H9 (cell line): ENCODE results near the gene USP34. TPM values are rescaled to one million over a fixed set of nuclear protein-coding genes. Genes with fewer than 3 reads are reported as not detected.

ENCODE experiments used
- DNase-seq: peaks from one replicate; pipeline ENCODE4 v3.0.0-alpha.2; 2017
- H2AFZ ChIP-seq: one replicate; pipeline ENCODE4 v1.6.1; 2013; ENCODE audit warnings: mild to moderate bottlenecking, low read length, control low read depth, moderate library complexity
- H2AK5ac ChIP-seq: 2 replicates; pipeline ENCODE4 v1.6.1; 2013; ENCODE audit warnings: low read length, control low read depth, mixed read lengths; ENCODE audit not compliant: insufficient read length
- H2BK120ac ChIP-seq: one replicate; pipeline ENCODE4 v1.6.1; 2013; ENCODE audit warnings: low read depth, mild to moderate bottlenecking, low read length, control low read depth, inconsistent platforms; ENCODE audit not compliant: poor library complexity, severe bottlenecking
- H2BK12ac ChIP-seq: 2 replicates; pipeline ENCODE4 v1.6.1; 2013; ENCODE audit warnings: low read length, control low read depth, mixed read lengths, low read depth; ENCODE audit not compliant: insufficient read length
- H2BK15ac ChIP-seq: 2 replicates; pipeline ENCODE4 v1.6.1; 2013; ENCODE audit warnings: low read depth, low read length, control low read depth
- H2BK20ac ChIP-seq: one replicate; pipeline ENCODE4 v1.6.1; 2013; ENCODE audit warnings: low read depth, mild to moderate bottlenecking, low read length, control low read depth, inconsistent platforms; ENCODE audit not compliant: poor library complexity, severe bottlenecking
- H2BK5ac ChIP-seq: 2 replicates; pipeline ENCODE4 v1.6.1; 2013; ENCODE audit warnings: low read length, control low read depth, mixed read lengths; ENCODE audit not compliant: insufficient read length
- H3K14ac ChIP-seq: 2 replicates; pipeline ENCODE4 v1.6.1; 2013; ENCODE audit warnings: low read length, control low read depth; ENCODE audit not compliant: insufficient read depth
- H3K18ac ChIP-seq: 2 replicates; pipeline ENCODE4 v1.6.1; 2013; ENCODE audit warnings: low read depth, mild to moderate bottlenecking, mixed read lengths, low read length, control low read depth; ENCODE audit not compliant: insufficient read length
- H3K23ac ChIP-seq: 2 replicates; pipeline ENCODE4 v1.6.1; 2013; ENCODE audit warnings: low read length, control low read depth, mixed read lengths, low read depth; ENCODE audit not compliant: insufficient read length
- H3K23me2 ChIP-seq: 2 replicates; pipeline ENCODE4 v1.6.1; 2013; ENCODE audit warnings: low read depth, mild to moderate bottlenecking, mixed read lengths, low read length, control low read depth; ENCODE audit not compliant: insufficient read length, poor library complexity, severe bottlenecking
- H3K27ac ChIP-seq: 2 replicates; pipeline ENCODE4 v1.5.1; 2013; ENCODE audit warnings: low read length, control low read depth, mixed read lengths, low read depth; ENCODE audit not compliant: insufficient read length
- H3K27me3 ChIP-seq: 2 replicates; pipeline ENCODE4 v1.6.1; 2013; ENCODE audit warnings: low read length, control low read depth, inconsistent platforms; ENCODE audit not compliant: insufficient read depth
- H3K4ac ChIP-seq: 2 replicates; pipeline ENCODE4 v1.6.1; 2013; ENCODE audit warnings: low read depth, mild to moderate bottlenecking, control low read depth, inconsistent platforms, low read length, moderate library complexity
- H3K4me1 ChIP-seq: 2 replicates; pipeline ENCODE4 v1.6.1; 2013; ENCODE audit warnings: low read length, control low read depth, inconsistent platforms; ENCODE audit not compliant: insufficient read depth
- H3K4me2 ChIP-seq: 2 replicates; pipeline ENCODE4 v1.6.1; 2013; ENCODE audit warnings: low read length, control low read depth, mixed read lengths; ENCODE audit not compliant: insufficient read length, insufficient read depth
- H3K56ac ChIP-seq: 2 replicates; pipeline ENCODE4 v1.6.1; 2013; ENCODE audit warnings: low read depth, mild to moderate bottlenecking, mixed read lengths, low read length, control low read depth; ENCODE audit not compliant: insufficient read length
- H3K79me1 ChIP-seq: 2 replicates; pipeline ENCODE4 v1.6.1; 2013; ENCODE audit warnings: low read depth, mild to moderate bottlenecking, moderate library complexity, low read length, control low read depth, inconsistent platforms; ENCODE audit not compliant: insufficient read depth, poor library complexity, severe bottlenecking
- H3K79me2 ChIP-seq: 2 replicates; pipeline ENCODE4 v1.6.1; 2013; ENCODE audit warnings: low read length, control low read depth, inconsistent platforms; ENCODE audit not compliant: insufficient read depth
- H3K9ac ChIP-seq: 2 replicates; pipeline ENCODE4 v1.6.1; 2013; ENCODE audit warnings: low read length, control low read depth, mixed read lengths; ENCODE audit not compliant: insufficient read length; ENCODE audit errors: extremely low read depth
- H3K9me3 ChIP-seq: one replicate; pipeline ENCODE4 v1.6.1; 2013; ENCODE audit warnings: low read depth, low read length, inconsistent platforms; ENCODE audit not compliant: control insufficient read depth
- H3T11ph ChIP-seq: one replicate; pipeline ENCODE4 v1.6.1; 2013; ENCODE audit warnings: mild to moderate bottlenecking, low read length, control low read depth, inconsistent platforms
- H4K20me1 ChIP-seq: one replicate; pipeline ENCODE4 v1.6.1; 2013; ENCODE audit not compliant: control insufficient read depth, insufficient read length, insufficient read depth
- H4K5ac ChIP-seq: 2 replicates; pipeline ENCODE4 v1.6.1; 2013; ENCODE audit warnings: low read depth, mild to moderate bottlenecking, mixed read lengths, low read length, control low read depth; ENCODE audit not compliant: insufficient read length
- H4K8ac ChIP-seq: replicated peaks from 2 replicates; pipeline ENCODE4 v1.6.1; 2013; ENCODE audit warnings: low read length, control low read depth, mixed read lengths, low read depth; ENCODE audit not compliant: insufficient read length
- H4K91ac ChIP-seq: 2 replicates; pipeline ENCODE4 v1.6.1; 2013; ENCODE audit warnings: low read depth, mild to moderate bottlenecking, moderate library complexity, mixed read lengths, low read length, control low read depth; ENCODE audit not compliant: insufficient read length
- H3K27ac Mint-ChIP-seq, 3 experiments: 2 replicates in 2 of 3; 3 replicates in 1 of 3; pipeline ENCODE4 v1.8.0; 2020 to 2021; ENCODE audit warnings: mixed read lengths in 3 of 3, mild to moderate bottlenecking in 1 of 3, moderate library complexity in 1 of 3
- H3K27me3 Mint-ChIP-seq: 2 replicates; pipeline ENCODE4 v1.8.0; 2021; ENCODE audit warnings: low read depth, mild to moderate bottlenecking, moderate library complexity, mixed read lengths
- H3K36me3 Mint-ChIP-seq, 3 experiments: 2 replicates in 2 of 3; 3 replicates in 1 of 3; pipeline ENCODE4 v1.8.0; 2020 to 2021; ENCODE audit warnings: low read depth in 3 of 3, mixed read lengths in 3 of 3; ENCODE audit not compliant: insufficient read depth in 1 of 3
- H3K4me1 Mint-ChIP-seq, 2 experiments: 2 replicates each; pipeline ENCODE4 v1.8.0; 2020; ENCODE audit warnings: mixed read lengths in 2 of 2
- H3K4me3 Mint-ChIP-seq, 2 experiments: 2 replicates in 1 of 2; 3 replicates in 1 of 2; pipeline ENCODE4 v1.8.0; 2020 to 2021; ENCODE audit warnings: mild to moderate bottlenecking in 2 of 2, mixed read lengths in 2 of 2, moderate library complexity in 1 of 2
- H3K9me3 Mint-ChIP-seq, 2 experiments: 2 replicates in 1 of 2; 3 replicates in 1 of 2; pipeline ENCODE4 v1.8.0; 2020; ENCODE audit warnings: mild to moderate bottlenecking in 2 of 2, mixed read lengths in 2 of 2, moderate library complexity in 1 of 2
- WGBS: extraction: QIAGEN DNeasy Blood & Tissue Kit; methylation state at CpG from one replicate; pipeline ENCODE4 v1.1.7; 2013; ENCODE audit warnings: missing lambda C conversion rate, low lambda C conversion rate, mixed read lengths; ENCODE audit not compliant: insufficient read length; ENCODE audit errors: extremely low coverage; 5-methylcytosine and 5-hydroxymethylcytosine counted together
- total RNA-seq: library from RNA; stranded (reverse); gene quantifications from 2 replicates; pipeline ENCODE4 v1.2.1, GENCODE V29; 2021
- TF ChIP-seq, protein P1 (sequence below): fragments of 200-600 bp; sonication (generic); conservative IDR thresholded peaks from 3 replicates; pipeline ENCODE4 v1.8.0; 2021; ENCODE audit warnings: antibody characterized with exemption, mild to moderate bottlenecking

USP34 gene
- total RNA-seq, 1 experiment from 2014 or later, result 93.9 TPM

DNA sequence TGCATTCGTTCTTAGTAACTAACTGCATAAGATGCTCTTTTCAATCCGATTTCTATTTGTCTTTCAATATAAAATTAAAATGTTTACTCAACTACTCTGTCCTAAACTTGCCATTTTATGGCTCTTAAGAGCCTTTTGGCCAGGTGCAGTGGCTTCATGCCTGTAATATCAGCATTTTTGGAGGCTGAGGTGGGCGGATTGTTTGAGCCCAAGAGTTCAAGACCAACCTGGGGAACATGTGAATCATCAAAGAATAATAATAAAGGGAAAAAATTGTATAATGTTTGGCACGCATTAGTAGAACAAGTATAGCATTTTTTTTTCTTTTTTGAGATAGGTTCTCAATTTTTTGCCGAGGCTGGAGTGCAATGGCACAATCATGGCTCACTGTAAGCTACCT, 216.4 kb downstream of the USP34 start:
- no peaks in the 10 kb centered on the region for H3K9me3 Mint-ChIP-seq
- no CpG with 5 or more reads among the region's 5 CpGs for WGBS
- Histone ChIP-seq H2BK15ac (no peak overlapping the region), H2BK5ac (no peak overlapping the region), H2AK5ac (no peak overlapping the region), H3K79me2 (no peaks in the 10 kb centered on the region), H3K14ac (no peak overlapping the region), H3T11ph (no peak overlapping the region), H2BK120ac (no peak overlapping the region), H2BK12ac (no peak overlapping the region), H3K4ac (no peak overlapping the region), H3K23ac (no peak overlapping the region), H3K9me3 (no peaks in the 10 kb centered on the region), H2AFZ (no peak overlapping the region), H3K4me1 (no peaks in the 10 kb centered on the region), H3K18ac (no peak overlapping the region), H3K9ac (no peak overlapping the region), H3K27me3 (no peaks in the 10 kb centered on the region), H2BK20ac (no peak overlapping the region), H3K79me1 (no peaks in the 10 kb centered on the region), H4K91ac (no peak overlapping the region), H4K8ac (no peak overlapping the region), H4K20me1 (no peaks in the 10 kb centered on the region), H3K23me2 (no peaks in the 10 kb centered on the region), H4K5ac (no peak overlapping the region), H3K4me2 (no peak overlapping the region), H3K56ac (no peak overlapping the region), H3K27ac (no peak overlapping the region)
- no peak overlapping the region for H3K27ac Mint-ChIP-seq
- peaks cover 7 to 59% (median 43%) of the 10 kb centered on the region in 3 experiments; a peak in 5 of 7 replicates for H3K36me3 Mint-ChIP-seq
- no peak for DNase-seq
- TF ChIP-seq, protein P1, sequence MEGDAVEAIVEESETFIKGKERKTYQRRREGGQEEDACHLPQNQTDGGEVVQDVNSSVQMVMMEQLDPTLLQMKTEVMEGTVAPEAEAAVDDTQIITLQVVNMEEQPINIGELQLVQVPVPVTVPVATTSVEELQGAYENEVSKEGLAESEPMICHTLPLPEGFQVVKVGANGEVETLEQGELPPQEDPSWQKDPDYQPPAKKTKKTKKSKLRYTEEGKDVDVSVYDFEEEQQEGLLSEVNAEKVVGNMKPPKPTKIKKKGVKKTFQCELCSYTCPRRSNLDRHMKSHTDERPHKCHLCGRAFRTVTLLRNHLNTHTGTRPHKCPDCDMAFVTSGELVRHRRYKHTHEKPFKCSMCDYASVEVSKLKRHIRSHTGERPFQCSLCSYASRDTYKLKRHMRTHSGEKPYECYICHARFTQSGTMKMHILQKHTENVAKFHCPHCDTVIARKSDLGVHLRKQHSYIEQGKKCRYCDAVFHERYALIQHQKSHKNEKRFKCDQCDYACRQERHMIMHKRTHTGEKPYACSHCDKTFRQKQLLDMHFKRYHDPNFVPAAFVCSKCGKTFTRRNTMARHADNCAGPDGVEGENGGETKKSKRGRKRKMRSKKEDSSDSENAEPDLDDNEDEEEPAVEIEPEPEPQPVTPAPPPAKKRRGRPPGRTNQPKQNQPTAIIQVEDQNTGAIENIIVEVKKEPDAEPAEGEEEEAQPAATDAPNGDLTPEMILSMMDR, result no peak
- H3K4me3 Mint-ChIP-seq, result no peak overlapping the region
- H3K4me1 Mint-ChIP-seq, result no peaks in the 10 kb centered on the region
- no peaks in the 10 kb centered on the region for H3K27me3 Mint-ChIP-seq
